LNCAP (cell line): Measurements from ENCODE around the gene MTG2.

Experiments
- CTCF ChIP-seq: fragments of 450-650 bp; IDR thresholded peaks from 2 replicates; pipeline ENCODE4 v1.5.1; 2017; ENCODE audit warnings: mild to moderate bottlenecking

The MTG2 gene

GRCh38 chr20:62237514-62237800 lies 54.6 kb downstream of the MTG2 start:
- TF ChIP-seq CTCF = no peak

- no peak for TF ChIP-seq CTCF
These were observed 55.2 kb downstream of the MTG2 start, which contains the start of gene OSBPL2 for GRCh38 chr20:62237801-62238568. Gene OSBPL2 (plus strand): TSS chr20:62238521. CDS start chr20:62256185, 17,664 bp downstream.

- TF ChIP-seq CTCF = no peak
These were observed 55.9 kb downstream of the MTG2 start for GRCh38 chr20:62238569-62239277.

- TF ChIP-seq CTCF = no peak
These were observed 56.6 kb downstream of the MTG2 start for GRCh38 chr20:62239278-62239879.

GRCh38 chr20:62240020-62240685 lies 57.3 kb downstream of the MTG2 start:
- no peak for TF ChIP-seq CTCF

GRCh38 chr20:62241506-62241905 lies 58.7 kb downstream of the MTG2 start:
- TF ChIP-seq CTCF = no peak

GRCh38 chr20:62242176-62242575 lies 59.3 kb downstream of the MTG2 start:
- TF ChIP-seq CTCF = no peak
